Esophagus muscularis mucosa (tissue), 4 donors: ENCODE data around the gene VAMP2.

Source experiments
- EP300 ChIP-seq: sonication (generic); formaldehyde crosslinking; IDR thresholded peaks from one replicate; pipeline ENCODE4 v1.6.1; 2017; ENCODE audit warnings: antibody characterized with exemption
- POLR2A ChIP-seq: fragments of 450-650 bp; IDR thresholded peaks from one replicate; pipeline ENCODE4 v1.6.1; 2017; ENCODE audit warnings: antibody characterized with exemption, moderate library complexity, mild to moderate bottlenecking, low read depth
- POLR2AphosphoS5 ChIP-seq, 2 donors: sonication (generic); formaldehyde crosslinking; IDR thresholded peaks; one replicate each; pipeline ENCODE4 v1.6.1; 2017; ENCODE audit warnings: antibody characterized with exemption in 2 of 2
- TF ChIP-seq, protein P1 (sequence below), 3 experiments: fragments of 200-600 bp in 2 of 3; fragments of 450-650 bp in 1 of 3; sonication (generic) in 2 of 3; IDR thresholded peaks; one replicate each; pipeline ENCODE4 v1.5.1; 2017 to 2019; ENCODE audit warnings: antibody characterized with exemption in 3 of 3, mild to moderate bottlenecking in 2 of 3, moderate library complexity in 1 of 3

DNA sequence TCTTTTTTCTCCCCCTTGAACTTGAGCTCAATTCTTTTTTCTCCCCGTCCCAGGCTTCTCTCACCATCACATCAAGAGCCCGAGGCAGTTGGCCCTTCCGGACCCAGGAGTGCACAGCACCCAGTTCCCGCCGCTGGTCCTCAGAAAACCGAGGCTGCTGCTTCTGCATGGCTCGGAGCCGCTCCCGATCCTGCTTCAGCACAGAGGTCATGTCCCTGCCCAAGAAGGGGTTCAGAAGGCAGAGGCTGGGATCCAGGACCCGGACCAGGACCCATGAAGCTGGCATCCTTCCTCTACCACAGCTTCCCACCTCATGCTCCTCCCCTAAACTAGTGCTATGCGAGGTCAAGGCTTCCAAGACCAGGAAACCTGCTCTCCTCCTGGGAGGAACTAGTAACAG lies 21.0 kb downstream of the VAMP2 start:
- TF ChIP-seq, protein P1, sequence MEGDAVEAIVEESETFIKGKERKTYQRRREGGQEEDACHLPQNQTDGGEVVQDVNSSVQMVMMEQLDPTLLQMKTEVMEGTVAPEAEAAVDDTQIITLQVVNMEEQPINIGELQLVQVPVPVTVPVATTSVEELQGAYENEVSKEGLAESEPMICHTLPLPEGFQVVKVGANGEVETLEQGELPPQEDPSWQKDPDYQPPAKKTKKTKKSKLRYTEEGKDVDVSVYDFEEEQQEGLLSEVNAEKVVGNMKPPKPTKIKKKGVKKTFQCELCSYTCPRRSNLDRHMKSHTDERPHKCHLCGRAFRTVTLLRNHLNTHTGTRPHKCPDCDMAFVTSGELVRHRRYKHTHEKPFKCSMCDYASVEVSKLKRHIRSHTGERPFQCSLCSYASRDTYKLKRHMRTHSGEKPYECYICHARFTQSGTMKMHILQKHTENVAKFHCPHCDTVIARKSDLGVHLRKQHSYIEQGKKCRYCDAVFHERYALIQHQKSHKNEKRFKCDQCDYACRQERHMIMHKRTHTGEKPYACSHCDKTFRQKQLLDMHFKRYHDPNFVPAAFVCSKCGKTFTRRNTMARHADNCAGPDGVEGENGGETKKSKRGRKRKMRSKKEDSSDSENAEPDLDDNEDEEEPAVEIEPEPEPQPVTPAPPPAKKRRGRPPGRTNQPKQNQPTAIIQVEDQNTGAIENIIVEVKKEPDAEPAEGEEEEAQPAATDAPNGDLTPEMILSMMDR (IDR thresholded peaks at IDR 0.05), result no peak
- TF ChIP-seq POLR2AphosphoS5 (IDR thresholded peaks at IDR 0.05) (no peak), POLR2A (no peak), EP300 (no peak)
